Skeletal muscle cell (primary cell): ENCODE data around the gene DISP2.

Source experiments
- DNase-seq: peaks from one replicate; pipeline ENCODE4 v3.0.0-alpha.2; 2010; ENCODE audit warnings: low read depth
- H3K4me3 ChIP-seq: 2 replicates; pipeline ENCODE4 v1.5.1; 2011; ENCODE audit warnings: low read depth, mild to moderate bottlenecking, control low read depth, low read length, moderate library complexity

The DISP2 gene, protein sequence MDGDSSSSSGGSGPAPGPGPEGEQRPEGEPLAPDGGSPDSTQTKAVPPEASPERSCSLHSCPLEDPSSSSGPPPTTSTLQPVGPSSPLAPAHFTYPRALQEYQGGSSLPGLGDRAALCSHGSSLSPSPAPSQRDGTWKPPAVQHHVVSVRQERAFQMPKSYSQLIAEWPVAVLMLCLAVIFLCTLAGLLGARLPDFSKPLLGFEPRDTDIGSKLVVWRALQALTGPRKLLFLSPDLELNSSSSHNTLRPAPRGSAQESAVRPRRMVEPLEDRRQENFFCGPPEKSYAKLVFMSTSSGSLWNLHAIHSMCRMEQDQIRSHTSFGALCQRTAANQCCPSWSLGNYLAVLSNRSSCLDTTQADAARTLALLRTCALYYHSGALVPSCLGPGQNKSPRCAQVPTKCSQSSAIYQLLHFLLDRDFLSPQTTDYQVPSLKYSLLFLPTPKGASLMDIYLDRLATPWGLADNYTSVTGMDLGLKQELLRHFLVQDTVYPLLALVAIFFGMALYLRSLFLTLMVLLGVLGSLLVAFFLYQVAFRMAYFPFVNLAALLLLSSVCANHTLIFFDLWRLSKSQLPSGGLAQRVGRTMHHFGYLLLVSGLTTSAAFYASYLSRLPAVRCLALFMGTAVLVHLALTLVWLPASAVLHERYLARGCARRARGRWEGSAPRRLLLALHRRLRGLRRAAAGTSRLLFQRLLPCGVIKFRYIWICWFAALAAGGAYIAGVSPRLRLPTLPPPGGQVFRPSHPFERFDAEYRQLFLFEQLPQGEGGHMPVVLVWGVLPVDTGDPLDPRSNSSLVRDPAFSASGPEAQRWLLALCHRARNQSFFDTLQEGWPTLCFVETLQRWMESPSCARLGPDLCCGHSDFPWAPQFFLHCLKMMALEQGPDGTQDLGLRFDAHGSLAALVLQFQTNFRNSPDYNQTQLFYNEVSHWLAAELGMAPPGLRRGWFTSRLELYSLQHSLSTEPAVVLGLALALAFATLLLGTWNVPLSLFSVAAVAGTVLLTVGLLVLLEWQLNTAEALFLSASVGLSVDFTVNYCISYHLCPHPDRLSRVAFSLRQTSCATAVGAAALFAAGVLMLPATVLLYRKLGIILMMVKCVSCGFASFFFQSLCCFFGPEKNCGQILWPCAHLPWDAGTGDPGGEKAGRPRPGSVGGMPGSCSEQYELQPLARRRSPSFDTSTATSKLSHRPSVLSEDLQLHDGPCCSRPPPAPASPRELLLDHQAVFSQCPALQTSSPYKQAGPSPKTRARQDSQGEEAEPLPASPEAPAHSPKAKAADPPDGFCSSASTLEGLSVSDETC (N-terminal part only)

DNA sequence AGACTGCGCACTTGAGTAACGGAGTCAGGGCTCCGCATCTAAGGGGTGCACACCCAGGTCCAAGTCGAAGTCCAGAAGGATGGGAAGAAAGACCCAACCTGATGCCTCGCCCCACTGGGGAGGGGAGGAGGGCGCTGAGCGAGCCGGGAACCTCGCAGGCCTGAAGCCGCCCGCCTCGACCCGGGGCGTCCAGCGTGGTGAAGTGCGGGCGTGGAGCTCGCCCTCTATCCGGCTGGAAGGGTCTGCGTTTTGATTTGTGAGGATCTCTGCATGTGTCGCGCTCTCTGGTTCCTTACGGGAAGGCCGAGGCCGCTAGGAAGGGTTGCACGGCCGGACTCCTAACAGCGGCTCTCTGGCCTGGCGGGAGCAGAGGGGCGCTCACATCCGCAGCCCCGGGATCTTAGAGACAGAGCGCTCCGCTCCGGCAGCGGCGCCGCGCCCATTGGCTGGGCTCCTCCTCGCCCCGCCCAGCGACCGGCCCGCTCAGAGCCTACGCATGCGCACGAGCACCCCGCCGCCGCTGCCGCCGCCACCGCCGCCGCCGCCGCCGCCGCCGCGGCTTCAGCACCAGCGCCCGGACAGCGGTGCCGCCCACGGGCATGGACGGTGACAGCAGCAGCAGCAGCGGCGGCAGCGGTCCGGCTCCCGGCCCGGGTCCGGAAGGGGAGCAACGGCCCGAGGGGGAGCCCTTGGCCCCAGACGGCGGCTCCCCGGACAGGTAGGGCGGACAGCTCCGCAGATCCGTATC is at the start of gene DISP2:
Gene DISP2 (plus strand): TSS at position 497 of the 748 bp plus-strand sequence. CDS start 103 bp downstream, at position 600.
- peak within 1 kb of the TSS; percentile 53 for H3K4me3 ChIP-seq
- no peak for DNase-seq

DNA sequence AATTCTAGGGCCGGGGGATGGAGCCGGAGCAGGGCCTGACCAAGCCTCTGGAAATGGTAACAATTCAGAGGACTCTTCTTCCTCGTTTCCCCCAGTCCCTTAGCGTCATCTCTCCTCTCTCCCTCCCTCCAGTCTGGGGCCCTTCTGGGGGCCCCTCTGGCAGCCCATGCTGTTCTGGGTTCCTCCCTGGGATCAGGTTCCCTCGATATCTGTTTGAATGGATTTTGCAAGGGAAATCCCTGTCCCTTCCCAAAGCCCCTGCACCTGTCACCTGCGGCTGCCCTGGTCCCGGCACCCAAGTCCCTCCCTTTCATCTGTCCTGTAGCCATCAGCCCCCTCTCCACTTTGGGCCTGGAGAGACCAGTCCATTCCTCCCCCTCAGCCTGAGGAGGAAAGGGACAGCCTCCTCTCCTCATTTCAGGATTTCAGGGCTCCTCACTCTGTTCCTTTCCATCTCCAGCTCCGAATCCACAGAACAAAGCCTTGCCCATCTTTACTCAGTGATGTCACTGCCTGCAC is 48.6 kb upstream of the DISP2 start:
- no peak overlapping the region for H3K4me3 ChIP-seq
- no peak for DNase-seq

DNA sequence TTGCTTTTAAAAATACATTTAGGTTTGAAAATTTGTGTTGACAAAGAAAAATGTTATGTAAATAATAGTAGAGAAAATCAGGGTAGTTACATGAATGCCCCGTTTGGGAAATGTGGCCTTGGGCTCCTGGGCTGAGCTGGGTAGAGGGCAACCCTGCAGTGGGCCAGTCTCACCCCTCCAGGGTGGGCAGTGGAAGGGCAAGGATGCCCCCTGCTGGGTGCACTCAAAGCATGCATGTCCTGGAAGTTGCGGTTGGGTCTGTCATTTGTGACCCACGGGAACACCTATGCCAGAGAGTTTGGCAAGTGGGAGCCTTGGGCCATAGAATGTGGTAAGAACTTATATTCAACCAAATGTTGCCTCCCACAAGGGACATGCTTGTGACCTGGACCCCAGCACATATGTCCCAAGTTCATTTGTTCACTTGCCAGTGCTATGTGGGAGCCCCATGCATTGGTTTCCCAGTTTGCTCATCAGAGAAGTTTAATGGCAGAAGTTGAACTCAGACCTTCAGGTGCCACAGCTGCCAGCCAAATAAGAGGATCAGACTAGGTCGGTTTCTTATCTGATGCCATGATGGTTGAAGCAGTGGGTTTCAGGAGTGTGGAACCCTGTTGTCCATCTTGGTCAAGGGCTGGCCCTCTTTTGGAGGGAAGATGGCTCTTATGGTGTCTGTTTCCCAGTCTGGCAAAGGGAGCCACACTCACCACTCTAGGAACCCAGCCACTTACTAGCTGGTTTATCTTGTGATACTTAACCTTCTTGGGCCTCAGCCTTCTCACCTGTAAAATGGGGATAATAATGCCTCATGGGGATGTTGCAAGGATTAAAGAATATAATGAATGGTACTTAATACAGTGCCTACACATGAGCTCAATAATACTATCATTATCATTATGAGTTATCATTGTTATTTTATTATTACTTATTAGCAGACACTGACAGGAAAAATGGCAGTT is 47.7 kb upstream of the DISP2 start:
- no peak for DNase-seq
- no peak overlapping the region for H3K4me3 ChIP-seq

DNA sequence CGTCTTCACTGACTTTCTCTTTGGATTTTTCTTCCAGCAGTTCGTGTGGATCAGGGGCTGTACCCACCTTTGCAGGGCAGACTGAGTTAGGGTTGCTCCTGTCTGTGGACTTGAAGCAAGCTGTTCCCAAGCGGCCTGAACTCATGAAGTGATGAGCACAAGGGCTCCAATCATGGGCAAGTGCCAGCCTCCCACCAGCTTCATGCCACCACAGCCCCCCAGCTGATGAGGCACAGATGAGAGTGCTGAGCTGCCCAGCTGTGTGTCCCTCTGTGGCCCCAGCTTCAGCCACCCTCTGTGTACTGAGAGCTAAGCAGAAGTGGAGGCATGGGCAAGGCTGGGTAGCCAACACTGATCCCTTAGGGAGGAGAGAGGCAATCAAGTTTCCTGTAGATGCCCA is 47.0 kb upstream of the DISP2 start:
- H3K4me3 ChIP-seq: no peak overlapping the region
- no peak for DNase-seq

DNA sequence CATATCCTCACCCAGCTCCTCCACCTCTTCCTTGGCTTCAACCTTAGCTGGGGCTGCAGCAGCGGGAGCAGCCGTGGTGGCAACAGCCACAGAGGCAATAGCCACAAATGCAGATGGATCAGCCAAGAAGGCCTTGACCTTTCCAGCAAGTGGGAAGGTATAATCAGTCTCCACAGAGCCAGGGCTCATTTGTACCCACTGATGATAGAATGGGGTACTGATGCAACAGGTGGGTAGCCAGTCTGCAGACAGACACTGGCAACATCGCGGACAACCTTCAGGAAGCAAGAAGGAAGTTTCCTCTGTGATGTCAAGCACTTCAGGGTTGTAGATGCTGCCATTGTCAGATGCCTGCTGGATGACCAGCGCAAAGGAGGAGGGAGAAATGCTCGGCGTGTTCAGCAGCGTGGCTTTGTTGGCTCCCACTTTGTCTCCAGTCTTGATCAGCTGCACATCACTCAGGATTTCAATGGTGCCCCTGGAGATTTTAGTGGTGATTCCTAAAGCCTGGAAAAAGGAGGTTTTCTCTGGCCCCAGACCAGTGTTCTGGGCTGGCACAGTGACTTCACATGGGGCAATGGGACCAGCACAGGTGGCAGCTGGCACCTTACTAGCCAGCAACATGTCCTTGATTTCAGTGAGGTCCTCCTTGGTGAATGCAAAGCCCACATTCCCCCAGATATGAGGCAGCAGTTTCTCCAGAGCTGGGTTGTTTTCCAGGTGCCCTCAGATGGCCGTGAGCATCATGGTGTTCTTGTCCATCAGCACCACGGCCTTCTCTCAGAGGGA is 45.5 kb upstream of the DISP2 start:
- H3K4me3 ChIP-seq: no peak overlapping the region
- DNase-seq: no peak

DNA sequence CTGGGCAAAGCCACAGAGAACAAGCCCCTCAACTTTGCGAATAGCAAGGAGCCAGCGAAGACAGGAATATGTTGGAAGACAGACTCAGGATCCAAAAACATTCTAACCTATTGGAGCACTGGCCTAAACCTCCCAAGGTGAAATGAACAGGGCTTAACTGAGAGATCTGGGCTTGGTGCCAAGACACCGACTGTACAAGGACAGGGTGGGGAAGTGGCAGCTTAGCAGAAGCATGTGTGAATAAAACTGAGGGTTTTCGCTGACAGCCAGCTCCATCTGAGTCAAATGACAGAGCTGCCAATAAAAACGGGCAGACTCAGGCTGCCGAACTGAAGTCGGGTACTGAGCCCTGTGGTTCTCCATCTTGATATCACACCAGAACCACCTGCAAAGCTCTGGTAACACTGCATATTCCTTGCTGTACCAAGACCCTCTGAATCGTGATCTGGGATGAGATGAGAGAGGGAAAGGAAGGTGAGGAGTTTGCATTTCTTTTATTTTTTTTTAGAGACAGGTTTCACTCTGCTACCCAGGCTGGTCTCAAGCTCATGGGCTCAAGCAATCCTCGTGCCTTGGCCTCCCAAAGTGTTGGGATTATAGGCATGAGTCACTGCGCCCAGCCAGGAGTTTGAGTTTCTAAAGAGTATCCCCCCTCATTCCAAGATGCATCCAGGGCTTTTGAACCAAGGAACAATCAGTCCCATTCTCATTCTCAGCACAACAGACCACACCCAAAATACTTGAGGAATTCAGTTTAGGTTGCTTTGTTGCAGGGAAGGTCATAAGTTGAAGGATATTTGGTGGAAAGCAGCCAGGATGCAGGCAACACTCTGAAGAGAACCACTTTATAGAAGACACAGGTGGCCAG is 44.3 kb upstream of the DISP2 start:
- DNase-seq: no peak

DNA sequence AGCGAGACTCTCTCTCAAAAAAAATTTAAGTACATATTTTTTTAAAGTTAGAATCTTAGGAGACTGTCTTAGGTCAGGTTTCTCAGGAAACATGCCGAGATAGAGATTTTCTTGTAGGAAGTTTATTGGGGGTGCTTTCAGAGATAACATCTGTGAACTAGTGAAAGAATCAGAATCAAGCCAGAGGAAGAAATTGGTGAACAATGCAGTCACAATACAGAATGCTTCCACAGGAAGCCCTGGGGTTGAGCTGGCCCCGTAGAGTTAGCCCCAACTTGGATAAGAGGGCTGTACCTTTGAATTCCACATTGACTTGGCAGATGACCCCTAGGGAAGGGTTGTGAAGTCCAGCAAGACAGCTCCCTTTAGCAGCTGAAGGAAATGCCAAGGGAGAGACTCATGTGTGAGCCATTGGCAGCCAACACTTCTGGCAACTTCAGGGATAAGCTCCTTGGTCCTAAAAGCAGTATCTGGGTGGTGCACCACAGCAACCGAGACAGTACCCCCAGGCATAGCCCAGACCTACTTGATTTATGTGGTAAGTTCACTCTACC is 43.2 kb upstream of the DISP2 start:
- H3K4me3 ChIP-seq: no peak overlapping the region
- DNase-seq: no peak

More for the DNA sequence above, 44.3 kb upstream of the DISP2 start:
- H3K4me3 ChIP-seq: no peak overlapping the region

DNA sequence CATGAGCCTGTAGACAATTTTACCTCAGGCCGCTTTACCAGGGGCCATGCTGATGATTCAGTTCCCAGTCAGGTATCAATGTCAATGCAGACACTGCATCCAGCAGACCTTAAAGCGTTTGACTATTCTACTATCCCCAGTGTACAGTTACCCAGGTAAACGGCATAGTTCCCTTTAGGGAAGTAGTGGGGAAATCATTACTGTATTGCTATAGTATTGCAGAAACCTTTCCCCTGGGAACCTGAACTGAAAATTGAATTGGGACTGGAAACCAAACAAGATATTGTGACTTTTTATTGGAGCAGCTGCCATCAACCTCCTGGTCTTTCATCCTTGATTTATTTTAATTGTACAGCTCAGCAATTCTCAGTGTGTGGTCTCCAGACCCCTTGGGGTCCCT is 41.1 kb upstream of the DISP2 start:
- no peak overlapping the region for H3K4me3 ChIP-seq
- no peak for DNase-seq

DNA sequence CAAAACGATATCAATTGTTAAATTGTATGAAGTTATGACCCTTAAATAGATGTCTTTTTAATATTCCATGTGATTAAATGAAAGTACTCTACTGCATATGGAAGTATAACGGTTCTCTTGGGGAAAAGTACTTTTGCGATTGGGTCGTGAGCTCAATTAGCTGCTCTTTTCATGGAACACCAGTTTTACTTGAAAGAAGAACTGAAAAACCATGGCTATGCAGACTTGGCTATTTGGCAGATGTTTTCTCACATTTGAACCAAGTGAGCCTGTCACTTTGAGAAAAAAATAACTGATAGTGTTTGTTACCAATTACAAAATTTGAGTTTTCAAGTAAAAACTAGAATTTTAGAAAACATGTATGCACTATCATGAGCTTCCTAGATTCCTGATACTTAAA is 40.4 kb upstream of the DISP2 start:
- no peak overlapping the region for H3K4me3 ChIP-seq
- DNase-seq: no peak

DNA sequence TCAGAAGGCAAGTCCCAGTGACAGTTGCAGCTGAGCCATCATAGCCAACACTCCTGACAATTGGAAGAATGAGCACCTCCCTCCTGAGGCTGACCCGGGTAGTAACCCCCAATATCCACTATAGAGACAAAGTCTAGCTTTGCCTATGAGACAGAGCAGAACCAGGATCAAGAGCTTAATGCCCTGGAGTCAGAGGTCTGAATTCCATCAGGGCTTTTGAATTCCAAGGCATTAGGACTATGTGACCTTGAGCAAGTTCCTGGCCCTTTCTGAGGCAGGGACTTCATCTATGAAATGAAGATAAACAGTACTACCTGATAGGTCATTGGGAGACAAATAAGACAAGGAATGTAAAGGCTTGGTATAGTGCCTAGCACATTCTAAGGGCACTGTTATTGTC is 37.6 kb upstream of the DISP2 start:
- DNase-seq: no peak
- H3K4me3 ChIP-seq: no peak overlapping the region

DNA sequence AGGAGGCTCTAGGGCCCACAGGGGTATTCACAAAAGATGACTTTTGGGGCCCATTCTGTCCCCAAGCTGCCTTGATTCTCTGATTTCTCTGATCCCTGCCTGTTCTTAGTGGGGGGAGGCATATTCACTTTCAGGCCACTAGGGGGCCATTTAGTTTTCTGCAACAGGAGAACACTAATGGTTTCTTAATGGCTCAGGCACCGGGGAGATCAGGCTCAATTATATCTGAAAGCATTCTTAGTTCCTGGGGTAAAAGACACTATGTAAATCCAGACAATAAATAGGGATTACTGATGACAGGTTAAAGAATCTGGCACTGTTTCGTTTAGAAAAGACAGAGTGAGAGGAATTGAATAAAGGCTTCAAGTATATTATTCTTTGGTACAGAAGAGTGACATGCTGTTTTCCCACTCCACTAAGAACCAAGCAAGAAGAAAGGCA is 37.1 kb upstream of the DISP2 start:
- no peak for DNase-seq
- H3K4me3 ChIP-seq: no peak overlapping the region

DNA sequence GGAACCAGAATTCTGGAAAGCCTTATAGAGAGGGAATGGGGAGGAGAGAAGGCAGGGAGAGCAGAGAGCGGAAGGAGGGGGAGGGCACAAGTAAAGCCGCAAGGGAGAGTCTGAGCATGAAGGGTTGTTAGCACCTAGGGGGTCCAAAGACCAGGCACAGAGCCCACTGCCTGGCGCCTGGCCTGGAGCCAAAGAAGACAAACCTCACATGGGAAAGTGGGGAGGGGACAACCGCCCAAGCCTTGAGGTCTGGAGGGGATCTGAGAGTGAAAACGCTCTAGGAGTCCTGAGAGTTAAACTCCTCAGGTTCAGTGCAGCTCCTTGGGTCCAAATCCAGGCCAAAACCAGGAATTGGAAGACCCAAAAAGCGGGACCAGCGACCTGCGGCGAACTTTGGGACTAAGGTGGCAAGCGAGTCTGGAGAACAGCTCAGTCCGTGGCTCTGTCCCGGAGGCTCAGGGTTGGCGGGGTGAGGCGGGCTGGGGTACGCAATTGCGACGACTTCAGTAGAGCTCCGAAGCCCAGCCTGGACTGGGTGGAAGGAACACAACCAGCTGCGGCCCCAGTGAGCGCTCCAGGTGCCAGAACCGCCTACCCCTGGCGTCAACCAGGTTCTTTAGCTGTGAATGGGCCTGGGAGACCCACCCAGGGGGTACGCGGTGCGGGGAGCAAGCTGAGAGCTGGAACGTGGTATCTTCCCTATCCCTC is 35.3 kb upstream of the DISP2 start:
- DNase-seq: no peak
- H3K4me3 ChIP-seq: peak overlapping the region; percentile 31

DNA sequence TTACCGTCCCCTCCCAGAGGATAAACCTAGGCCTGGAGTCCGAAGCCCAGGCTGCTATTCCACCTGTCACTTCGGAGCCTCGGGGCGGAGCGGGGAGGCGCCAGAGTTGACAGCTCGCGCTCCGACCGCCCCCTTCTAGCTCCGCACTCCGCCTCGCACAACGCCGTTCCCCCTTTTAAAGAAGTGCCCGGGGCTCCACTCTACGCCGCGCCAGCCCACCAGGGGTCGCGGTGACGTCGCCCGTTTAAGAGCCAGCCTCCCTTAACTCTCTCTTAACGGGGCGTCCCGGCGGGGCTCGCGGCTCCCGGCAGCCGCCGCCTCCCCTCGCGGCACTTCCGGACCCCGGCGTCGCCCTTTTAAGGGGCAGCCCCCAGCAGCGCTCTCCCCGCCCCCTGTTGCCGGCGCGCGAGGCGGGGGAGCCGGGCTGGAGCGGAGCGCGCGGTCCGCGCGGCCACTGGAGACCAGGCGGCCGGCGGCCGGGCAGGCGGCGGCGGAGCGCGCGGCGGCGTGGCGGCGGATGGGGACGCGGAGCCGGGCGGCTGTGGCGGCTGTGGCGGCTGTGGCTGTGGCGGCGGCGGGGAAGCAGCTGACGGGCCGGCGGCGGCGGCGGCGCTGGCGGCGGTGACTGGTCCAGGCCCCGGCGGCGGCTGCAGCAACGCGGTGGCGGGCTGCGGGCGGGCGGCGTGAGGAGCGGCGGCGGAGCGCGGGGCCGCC is 34.6 kb upstream of the DISP2 start, which contains the start of gene INAFM2:
Gene INAFM2 (plus strand): TSS at position 454 of the 714 bp plus-strand sequence. CDS start 364 bp downstream, outside the sequence.
- DNase-seq: peak; percentile 81
- peak within 1 kb of the TSS; percentile 61 for H3K4me3 ChIP-seq
